Measurements from ENCODE around the gene CHEK1. TPM values are rescaled to one million over a fixed set of nuclear protein-coding genes. Genes with fewer than 3 reads are reported as not detected.

Gene CHEK1
- total RNA-seq, 1 experiment from 2014 or later = 71.6 TPM

DNA sequence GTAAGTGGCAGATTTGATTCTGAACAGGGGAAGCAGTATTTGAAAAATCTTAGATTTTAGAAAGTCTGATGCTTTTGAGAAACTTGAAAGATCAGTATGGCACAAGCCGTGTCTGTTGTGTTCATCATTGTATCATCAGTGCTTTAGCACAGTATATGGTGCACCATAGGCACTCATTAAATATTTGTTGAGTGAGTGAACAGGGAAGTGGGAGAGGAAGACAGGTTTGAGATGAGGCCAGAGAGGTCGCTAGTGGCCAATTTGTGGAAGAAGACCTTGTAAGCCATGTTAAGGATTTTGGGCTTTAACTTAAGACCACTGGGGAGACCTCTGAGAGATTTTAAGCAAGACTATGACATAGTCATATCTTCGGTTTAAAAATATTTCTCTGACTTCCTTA, 12.9 kb downstream of the CHEK1 start:
- Histone ChIP-seq H3K9me3 (ENCODE audit: control insufficient read depth, insufficient read depth, low read depth, low read length) (no peaks in the 10 kb centered on the region), H3K27me3 (ENCODE audit: control insufficient read depth, insufficient read depth, low read length) (no peaks in the 10 kb centered on the region), H3K4me1 (ENCODE audit: control insufficient read depth, insufficient read depth, low read length) (no peaks in the 10 kb centered on the region), H3K4me3 (ENCODE audit: low read depth in 2 of 2, low read length in 2 of 2) (no peak overlapping the region), H3K27ac (ENCODE audit: low read length) (no peak overlapping the region), H3K36me3 (ENCODE audit: control insufficient read depth, insufficient read depth, low read length) (peaks cover 45% of the 10 kb centered on the region)
- ChIA-PET POLR2A (no interaction called here), CTCF (no interaction called here)
- intact Hi-C loops (cut with micrococcal nuclease; ENCODE audit: unreplicated experiment) (no loop called here), in situ Hi-C loops (cut with HindIII; ENCODE audit: low pct_unique_long_range_greater_than_20kb, low sequenced_read_pairs) (no loop called here)
- no peak for DNase-seq (ENCODE audit: low read depth, low spot score)
- no TSS peak for BruUV-seq (replicated peaks)
- ATAC-seq = peak; percentile 60; the same call in 1 of the 2 replicates
- TF ChIP-seq, protein P1, sequence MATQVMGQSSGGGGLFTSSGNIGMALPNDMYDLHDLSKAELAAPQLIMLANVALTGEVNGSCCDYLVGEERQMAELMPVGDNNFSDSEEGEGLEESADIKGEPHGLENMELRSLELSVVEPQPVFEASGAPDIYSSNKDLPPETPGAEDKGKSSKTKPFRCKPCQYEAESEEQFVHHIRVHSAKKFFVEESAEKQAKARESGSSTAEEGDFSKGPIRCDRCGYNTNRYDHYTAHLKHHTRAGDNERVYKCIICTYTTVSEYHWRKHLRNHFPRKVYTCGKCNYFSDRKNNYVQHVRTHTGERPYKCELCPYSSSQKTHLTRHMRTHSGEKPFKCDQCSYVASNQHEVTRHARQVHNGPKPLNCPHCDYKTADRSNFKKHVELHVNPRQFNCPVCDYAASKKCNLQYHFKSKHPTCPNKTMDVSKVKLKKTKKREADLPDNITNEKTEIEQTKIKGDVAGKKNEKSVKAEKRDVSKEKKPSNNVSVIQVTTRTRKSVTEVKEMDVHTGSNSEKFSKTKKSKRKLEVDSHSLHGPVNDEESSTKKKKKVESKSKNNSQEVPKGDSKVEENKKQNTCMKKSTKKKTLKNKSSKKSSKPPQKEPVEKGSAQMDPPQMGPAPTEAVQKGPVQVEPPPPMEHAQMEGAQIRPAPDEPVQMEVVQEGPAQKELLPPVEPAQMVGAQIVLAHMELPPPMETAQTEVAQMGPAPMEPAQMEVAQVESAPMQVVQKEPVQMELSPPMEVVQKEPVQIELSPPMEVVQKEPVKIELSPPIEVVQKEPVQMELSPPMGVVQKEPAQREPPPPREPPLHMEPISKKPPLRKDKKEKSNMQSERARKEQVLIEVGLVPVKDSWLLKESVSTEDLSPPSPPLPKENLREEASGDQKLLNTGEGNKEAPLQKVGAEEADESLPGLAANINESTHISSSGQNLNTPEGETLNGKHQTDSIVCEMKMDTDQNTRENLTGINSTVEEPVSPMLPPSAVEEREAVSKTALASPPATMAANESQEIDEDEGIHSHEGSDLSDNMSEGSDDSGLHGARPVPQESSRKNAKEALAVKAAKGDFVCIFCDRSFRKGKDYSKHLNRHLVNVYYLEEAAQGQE (IDR thresholded peaks at IDR 0.05; ENCODE audit: insufficient read depth in 1 of 2, low read depth in 2 of 2, low read length in 1 of 2) = no peak
- TF ChIP-seq TCF7L2 (IDR thresholded peaks at IDR 0.05; ENCODE audit: low read depth, low read length) (no peak), SIN3A (IDR thresholded peaks at IDR 0.05; ENCODE audit: borderline replicate concordance, insufficient read depth, low read depth, low read length) (no peak), CTCF (IDR thresholded peaks at IDR 0.05) (0 out of 2 replicates have a peak, but pooled peaks have one; percentile 13), POLR2AphosphoS5 (IDR thresholded peaks at IDR 0.05; ENCODE audit: low read depth, low read length) (no peak)

DNA sequence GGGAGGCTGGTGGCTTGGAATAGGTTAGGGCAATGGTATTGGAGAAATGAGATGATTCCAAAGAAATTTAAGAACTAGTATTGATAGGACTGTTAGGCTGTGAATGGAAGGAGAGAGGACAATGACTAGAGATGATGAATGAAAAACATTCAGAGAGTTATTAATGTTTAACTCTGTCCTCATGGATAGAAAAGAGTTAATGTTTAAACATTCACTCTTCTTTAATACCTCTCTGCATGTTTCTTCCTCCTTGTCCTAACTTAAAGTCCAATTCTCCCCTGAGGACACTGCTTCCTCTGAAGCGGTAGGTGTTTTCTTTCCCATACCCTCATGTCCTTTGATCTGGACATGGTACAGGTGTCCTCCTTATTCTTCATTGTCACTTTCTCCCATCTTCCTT, 13.4 kb downstream of the CHEK1 start:
- no peak for ATAC-seq
- intact Hi-C loops (cut with micrococcal nuclease; ENCODE audit: unreplicated experiment) = no loop called here
- Histone ChIP-seq H3K4me3 (ENCODE audit: low read depth in 2 of 2, low read length in 2 of 2) (no peak overlapping the region), H3K36me3 (ENCODE audit: control insufficient read depth, insufficient read depth, low read length) (peaks cover 46% of the 10 kb centered on the region), H3K4me1 (ENCODE audit: control insufficient read depth, insufficient read depth, low read length) (no peaks in the 10 kb centered on the region), H3K27me3 (ENCODE audit: control insufficient read depth, insufficient read depth, low read length) (no peaks in the 10 kb centered on the region), H3K9me3 (ENCODE audit: control insufficient read depth, insufficient read depth, low read depth, low read length) (no peaks in the 10 kb centered on the region), H3K27ac (ENCODE audit: low read length) (no peak overlapping the region)
- POLR2A ChIA-PET = no interaction called here
- TF ChIP-seq TCF7L2 (IDR thresholded peaks at IDR 0.05; ENCODE audit: low read depth, low read length) (no peak), POLR2AphosphoS5 (IDR thresholded peaks at IDR 0.05; ENCODE audit: low read depth, low read length) (no peak), SIN3A (IDR thresholded peaks at IDR 0.05; ENCODE audit: borderline replicate concordance, insufficient read depth, low read depth, low read length) (no peak), CTCF (IDR thresholded peaks at IDR 0.05) (no peak)
- TF ChIP-seq, protein P1 (IDR thresholded peaks at IDR 0.05; ENCODE audit: insufficient read depth in 1 of 2, low read depth in 2 of 2, low read length in 1 of 2) = no peak
- BruUV-seq (replicated peaks) = TSS peak; percentile 19
- DNase-seq (ENCODE audit: low read depth, low spot score) = no peak
- CTCF ChIA-PET = no interaction called here
- in situ Hi-C loops (cut with HindIII; ENCODE audit: low pct_unique_long_range_greater_than_20kb, low sequenced_read_pairs) = no loop called here

All from Panc1 (cell line).